Ascending aorta (tissue), 2 donors: ENCODE data around the gene CGAS. TPM values are rescaled to one million over a fixed set of nuclear protein-coding genes. Genes with fewer than 3 reads are reported as not detected.
"Not testable (repeated sequence)": the region's sequence is repeated elsewhere in the genome, so short reads cannot be mapped to it uniquely, and the experiment has no call there.

Source experiments
- DNase-seq, 2 donors: peaks; one replicate each; pipeline ENCODE4 v3.0.0-alpha.2; 2019; ENCODE audit warnings: low spot score in 2 of 2
- H3K27ac ChIP-seq, 2 donors: fragments of 200-600 bp; sonication (generic); one replicate each; pipeline ENCODE4 v1.5.1; 2016 to 2017; ENCODE audit warnings: mild to moderate bottlenecking in 1 of 2
- H3K27me3 ChIP-seq: fragments of 200-600 bp; sonication (generic); one replicate; pipeline ENCODE4 v1.5.1; 2017
- H3K36me3 ChIP-seq, 2 donors: fragments of 200-600 bp; sonication (generic); one replicate each; pipeline ENCODE4 v1.5.1; 2016
- H3K4me1 ChIP-seq, 2 donors: fragments of 200-600 bp; sonication (generic); one replicate each; pipeline ENCODE4 v1.5.1; 2016 to 2017; ENCODE audit warnings: mild to moderate bottlenecking in 1 of 2
- H3K4me3 ChIP-seq, 2 donors: fragments of 200-600 bp; sonication (generic); one replicate each; pipeline ENCODE4 v1.5.1; 2016 to 2017; ENCODE audit warnings: mild to moderate bottlenecking in 1 of 2
- H3K9me3 ChIP-seq, 2 donors: fragments of 200-600 bp; sonication (generic); one replicate each; pipeline ENCODE4 v1.5.1; 2016
- intact Hi-C: fragments of 100-400 bp; cut with DNase I; formaldehyde crosslinking; loops from one replicate; pipeline ENCODE4 v1.15.1; 2023
- total RNA-seq: library from RNA; depleted of rRNA; stranded (reverse); fragments of >200 nt; gene quantifications from one replicate; pipeline ENCODE4 v1.1.0, GENCODE V29; 2016
- TF ChIP-seq, protein P1 (sequence below), 3 experiments: fragments of 200-600 bp in 2 of 3; fragments of 450-650 bp in 1 of 3; sonication (generic) in 2 of 3; IDR thresholded peaks; one replicate each; pipeline ENCODE4 v1.5.1; 2016 to 2019; ENCODE audit warnings: antibody characterized with exemption in 3 of 3, mild to moderate bottlenecking in 1 of 3, moderate library complexity in 1 of 3

CGAS gene
- total RNA-seq, 1 donor from 2014 or later, result 15.9 TPM

DNA sequence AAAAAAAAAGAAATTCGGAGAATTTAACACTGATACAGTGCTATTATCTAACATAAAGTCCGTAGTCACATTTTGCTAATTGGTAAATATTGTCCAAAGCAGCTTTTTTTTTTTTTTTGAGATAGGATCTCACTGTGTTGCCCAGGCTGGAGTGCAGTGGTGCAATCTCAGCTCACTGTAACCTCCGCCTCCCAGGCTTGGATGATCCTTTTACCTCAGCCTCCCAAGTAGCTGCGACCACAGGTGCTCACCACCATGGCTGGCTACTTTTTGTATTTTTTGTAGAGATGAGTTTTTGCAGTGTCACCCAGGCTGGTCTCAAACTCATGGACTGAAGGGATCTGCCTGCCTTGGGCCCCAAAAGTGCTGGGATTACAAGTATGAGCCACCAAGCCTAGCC is 25.3 kb upstream of the CGAS start:
- H3K27me3 ChIP-seq, result no peaks in the 10 kb centered on the region
- intact Hi-C loops, result no loop called here
- H3K27ac ChIP-seq, result no peak overlapping the region
- no peaks in the 10 kb centered on the region for H3K4me1 ChIP-seq
- TF ChIP-seq, protein P1, sequence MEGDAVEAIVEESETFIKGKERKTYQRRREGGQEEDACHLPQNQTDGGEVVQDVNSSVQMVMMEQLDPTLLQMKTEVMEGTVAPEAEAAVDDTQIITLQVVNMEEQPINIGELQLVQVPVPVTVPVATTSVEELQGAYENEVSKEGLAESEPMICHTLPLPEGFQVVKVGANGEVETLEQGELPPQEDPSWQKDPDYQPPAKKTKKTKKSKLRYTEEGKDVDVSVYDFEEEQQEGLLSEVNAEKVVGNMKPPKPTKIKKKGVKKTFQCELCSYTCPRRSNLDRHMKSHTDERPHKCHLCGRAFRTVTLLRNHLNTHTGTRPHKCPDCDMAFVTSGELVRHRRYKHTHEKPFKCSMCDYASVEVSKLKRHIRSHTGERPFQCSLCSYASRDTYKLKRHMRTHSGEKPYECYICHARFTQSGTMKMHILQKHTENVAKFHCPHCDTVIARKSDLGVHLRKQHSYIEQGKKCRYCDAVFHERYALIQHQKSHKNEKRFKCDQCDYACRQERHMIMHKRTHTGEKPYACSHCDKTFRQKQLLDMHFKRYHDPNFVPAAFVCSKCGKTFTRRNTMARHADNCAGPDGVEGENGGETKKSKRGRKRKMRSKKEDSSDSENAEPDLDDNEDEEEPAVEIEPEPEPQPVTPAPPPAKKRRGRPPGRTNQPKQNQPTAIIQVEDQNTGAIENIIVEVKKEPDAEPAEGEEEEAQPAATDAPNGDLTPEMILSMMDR (IDR thresholded peaks at IDR 0.05), result no peak
- H3K4me3 ChIP-seq, result no peak overlapping the region
- no peaks in the 10 kb centered on the region for H3K9me3 ChIP-seq
- H3K36me3 ChIP-seq, result peaks cover 76 to 96% of the 10 kb centered on the region in 2 donors
- no peak for DNase-seq

DNA sequence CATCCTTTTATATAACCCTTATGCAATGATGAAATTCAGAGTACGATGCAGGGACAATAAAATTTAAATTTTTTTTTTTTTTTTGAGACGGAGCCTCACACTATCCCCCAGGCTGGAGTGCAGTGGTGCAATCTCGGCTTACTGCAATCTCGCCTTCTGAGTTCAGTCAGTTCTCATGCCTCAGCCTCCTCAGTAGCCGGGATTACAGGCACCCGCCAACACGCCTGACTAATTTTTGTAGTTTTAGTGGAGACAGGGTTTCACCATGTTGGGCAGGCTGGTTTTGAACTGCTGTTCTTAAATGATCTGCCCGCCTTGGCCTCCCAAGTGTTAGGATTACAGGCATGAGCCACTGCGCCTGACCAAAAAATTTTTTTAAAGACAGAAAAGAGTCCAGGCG is 24.6 kb upstream of the CGAS start:
- Histone ChIP-seq H3K36me3 (peaks cover 70 to 93% of the 10 kb centered on the region in 2 donors), H3K9me3 (no peaks in the 10 kb centered on the region), H3K4me1 (no peaks in the 10 kb centered on the region), H3K27me3 (no peaks in the 10 kb centered on the region), H3K27ac (no peak overlapping the region), H3K4me3 (no peak overlapping the region)
- intact Hi-C loops, result no loop called here
- TF ChIP-seq, protein P1 (IDR thresholded peaks at IDR 0.05), result no peak
- DNase-seq, result no peak

GRCh38 chr6:73471686-73472290 is 19.7 kb upstream of the CGAS start:
- Histone ChIP-seq H3K27ac (no peak overlapping the region), H3K4me1 (no peaks in the 10 kb centered on the region), H3K9me3 (no peaks in the 10 kb centered on the region), H3K27me3 (no peaks in the 10 kb centered on the region), H3K4me3 (no peak overlapping the region), H3K36me3 (peaks cover 80 to 84% of the 10 kb centered on the region in 2 donors)
- DNase-seq, result no peak
- TF ChIP-seq, protein P1 (IDR thresholded peaks at IDR 0.05), result no peak
- intact Hi-C loops, result no loop called here

- Histone ChIP-seq H3K4me3 (peak within 1 kb of the TSS; percentile 82 to 96), H3K27me3 (no peaks in the 10 kb centered on the region), H3K9me3 (no peaks in the 10 kb centered on the region), H3K4me1 (peaks cover 0 to 13% of the 10 kb centered on the region in 2 donors), H3K27ac (peak within 1 kb of the TSS; percentile 90 to 95), H3K36me3 (peaks cover under 1 to 10% of the 10 kb centered on the region in 2 donors)
- peak; percentile 69 to 95 for DNase-seq
- TF ChIP-seq, protein P1 (IDR thresholded peaks at IDR 0.05), result no peak
- intact Hi-C loops, result loop anchor here (5.0 kb wide), 2 partner anchors 61 to 151 kb away; partner anchors contain the start of gene EEF1A1
These were observed 9.6 kb upstream of the CGAS start, which contains the start of gene MTO1 for GRCh38 chr6:73461537-73462350. TSS of gene MTO1 (plus strand) at chr6:73461737. CDS start at chr6:73461855, 118 bp downstream.

- intact Hi-C loops, result loop anchor here (5.0 kb wide), 2 partner anchors 62 to 152 kb away; partner anchors contain the start of gene EEF1A1
- Histone ChIP-seq H3K36me3 (no peaks in the 10 kb centered on the region), H3K4me1 (peaks cover 0 to 13% of the 10 kb centered on the region in 2 donors), H3K9me3 (no peaks in the 10 kb centered on the region), H3K4me3 (no peak overlapping the region), H3K27ac (no peak overlapping the region), H3K27me3 (no peaks in the 10 kb centered on the region)
- TF ChIP-seq, protein P1 (IDR thresholded peaks at IDR 0.05), result no peak
- no peak for DNase-seq
These were observed 8.0 kb upstream of the CGAS start for GRCh38 chr6:73460056-73460455.

DNA sequence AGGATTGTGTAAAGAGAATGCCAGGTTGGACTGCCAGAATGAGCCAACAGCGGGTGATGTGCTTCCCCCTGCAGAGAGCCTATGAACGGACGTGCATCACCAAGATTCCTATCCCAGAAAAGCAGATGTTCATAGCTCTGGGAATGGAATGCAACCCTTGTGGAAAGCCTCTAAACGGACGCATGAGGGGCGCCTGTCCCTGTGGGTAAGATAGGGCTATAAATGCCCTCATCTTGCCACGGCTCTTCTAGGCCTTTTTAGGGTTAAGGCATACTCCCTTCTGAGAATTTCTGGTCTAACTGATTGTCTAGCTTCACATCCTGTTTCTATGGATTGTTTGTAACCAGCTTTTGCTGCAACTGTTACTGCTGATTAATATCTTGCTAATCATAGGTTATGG is 7.4 kb upstream of the CGAS start:
- intact Hi-C loops, H3K27ac ChIP-seq, H3K9me3 ChIP-seq, H3K27me3 ChIP-seq, H3K4me3 ChIP-seq, H3K36me3 ChIP-seq, DNase-seq: not testable (repeated sequence)
- H3K4me1 ChIP-seq, result peaks cover 0 to 13% of the 10 kb centered on the region in 2 donors
